GM21515 (cell line): ENCODE results near the gene SORCS2.

Experiments
- ATAC-seq: cut with Tn5 transposase; IDR thresholded peaks from one replicate; pipeline ENCODE4 v1.9.1; 2021; ENCODE audit not compliant: unreplicated experiment

The SORCS2 gene

DNA sequence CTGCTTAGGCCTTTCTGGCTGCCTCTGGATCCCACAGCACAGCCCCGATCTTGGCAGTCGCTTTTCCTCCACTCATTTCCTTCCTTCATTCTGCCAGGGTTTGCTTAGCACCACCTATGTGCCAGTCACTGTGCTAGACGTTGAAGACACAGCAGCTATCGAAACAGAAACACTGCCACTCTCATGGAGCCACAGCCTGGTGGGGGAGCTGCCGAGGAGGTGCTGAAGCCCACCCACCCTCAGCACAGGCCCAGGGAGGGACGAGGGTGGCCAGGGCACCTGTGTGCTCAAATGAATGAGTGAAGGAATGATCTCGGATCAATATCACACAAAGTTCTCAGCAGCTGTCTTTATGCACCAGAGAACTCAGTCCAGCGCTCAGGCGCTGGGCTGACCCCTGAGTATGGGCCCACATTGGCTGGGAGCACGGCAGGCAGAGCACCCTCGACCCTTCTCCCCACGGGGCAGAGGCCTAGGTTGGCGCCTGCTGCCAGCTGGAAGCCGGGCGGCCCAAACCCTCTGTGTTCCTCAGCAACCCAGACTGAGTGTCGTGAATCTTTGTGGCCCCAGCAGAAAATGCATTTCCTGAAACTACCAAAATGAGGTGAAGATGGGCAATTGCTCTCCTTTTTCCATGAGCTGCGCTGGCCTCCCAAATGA, 108.9 kb downstream of the SORCS2 start:
- ATAC-seq, result no peak

DNA sequence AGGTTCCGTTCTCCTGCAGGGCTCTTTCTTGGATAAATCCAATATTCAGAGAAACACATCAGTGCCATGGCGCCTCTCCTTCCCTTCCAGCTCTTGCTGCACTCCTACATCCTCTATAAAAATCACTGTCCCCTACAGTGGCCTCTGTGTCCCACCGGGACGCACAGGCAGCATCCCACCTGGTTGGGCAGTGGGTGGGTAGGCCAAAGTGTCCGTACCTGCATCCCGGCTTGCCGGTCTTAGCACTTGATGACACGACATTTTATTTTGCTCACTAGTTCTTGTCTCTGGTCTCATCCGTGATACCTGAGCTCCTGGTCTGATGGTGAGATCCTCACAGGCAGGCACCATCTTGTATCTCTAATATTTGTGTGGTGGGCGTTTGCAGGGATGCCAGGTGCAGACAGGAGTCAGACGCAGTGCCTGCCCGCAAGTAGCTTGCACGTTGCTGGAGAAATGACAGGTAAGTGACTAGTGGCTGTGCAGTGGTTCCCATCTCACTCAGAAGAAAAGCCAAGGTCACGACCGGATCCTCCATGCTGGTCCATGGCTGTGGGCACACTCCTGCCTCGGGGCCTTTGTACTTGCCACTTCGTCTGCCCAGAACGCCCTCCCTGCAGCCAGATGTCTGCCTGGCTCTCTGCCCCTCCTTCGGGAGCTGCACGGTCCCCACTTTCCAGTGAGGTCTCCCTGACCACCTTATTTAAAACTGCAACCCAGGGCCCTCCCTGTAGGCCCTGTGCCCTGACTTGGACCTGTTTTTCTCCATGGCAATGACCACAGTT, 109.7 kb downstream of the SORCS2 start:
- no peak for ATAC-seq

DNA sequence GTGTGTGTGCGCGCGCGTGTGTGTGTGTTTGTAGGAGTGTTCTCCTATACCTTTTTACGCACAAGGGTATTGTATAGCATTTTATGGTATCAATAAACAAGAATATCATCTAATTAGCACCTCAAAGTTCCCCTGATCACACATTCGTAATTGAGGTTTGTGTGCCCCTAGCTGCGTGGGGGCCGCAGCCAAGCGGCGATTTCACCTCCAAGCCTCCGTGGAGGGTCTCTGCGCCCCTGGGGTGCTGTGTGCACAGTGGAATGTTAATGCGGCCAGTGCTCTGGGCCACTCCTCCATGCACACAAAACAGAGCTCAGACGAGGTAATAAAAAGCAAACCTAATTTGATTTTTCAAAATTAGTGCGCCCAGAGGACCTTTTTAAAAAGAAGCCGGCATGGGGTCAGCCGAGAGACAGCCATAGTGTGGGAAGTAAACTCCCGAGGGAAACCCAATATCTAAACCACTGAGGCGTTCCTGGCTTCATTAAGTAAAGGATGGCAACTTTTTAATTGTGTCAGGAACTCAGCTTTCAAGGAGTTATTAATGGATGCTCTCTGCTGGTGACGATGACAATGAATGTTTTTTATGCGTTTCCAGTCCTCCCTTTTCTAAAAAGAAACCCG, 110.6 kb downstream of the SORCS2 start:
- ATAC-seq, result no peak

DNA sequence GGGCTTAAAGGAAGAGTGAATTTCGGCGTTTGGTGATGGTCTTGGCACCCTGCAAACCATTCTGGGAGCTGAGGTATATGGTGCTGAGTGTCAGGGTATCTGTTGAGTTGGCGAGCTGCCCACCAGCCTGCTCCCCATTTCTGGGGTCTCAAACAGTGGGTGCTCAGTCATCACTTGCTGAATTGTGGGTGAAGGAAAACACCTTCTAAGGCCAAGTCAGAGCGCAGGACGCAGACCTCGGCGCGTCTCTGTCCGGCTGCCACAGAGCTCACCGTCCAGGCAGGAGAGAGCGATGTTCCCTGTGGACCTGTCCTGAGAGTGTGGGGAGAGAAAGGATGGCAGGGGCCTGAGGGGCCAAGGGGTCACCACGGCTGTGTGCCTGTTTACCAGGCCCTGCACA, 111.2 kb downstream of the SORCS2 start:
- ATAC-seq, result no peak

DNA sequence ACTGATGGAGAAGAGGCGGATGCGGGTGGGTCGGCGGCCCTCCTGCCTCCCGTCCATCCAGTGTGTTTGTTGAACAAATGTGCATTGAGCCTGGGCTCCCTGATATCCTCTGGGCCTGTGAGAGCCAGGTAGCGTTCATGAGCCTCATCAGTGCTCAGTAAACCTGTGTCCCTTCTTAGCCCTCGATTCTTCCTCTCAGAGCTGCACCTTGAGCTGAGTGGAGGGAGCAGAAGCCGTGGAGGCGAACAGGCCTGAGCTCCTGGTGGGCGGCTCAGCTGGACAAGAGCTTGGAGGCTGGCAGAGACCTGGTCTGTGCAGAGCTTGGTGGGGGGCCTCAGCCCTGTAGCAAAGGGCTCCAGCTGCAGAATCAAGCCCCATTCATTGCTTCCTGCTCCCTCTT, 112.1 kb downstream of the SORCS2 start:
- ATAC-seq, result no peak

DNA sequence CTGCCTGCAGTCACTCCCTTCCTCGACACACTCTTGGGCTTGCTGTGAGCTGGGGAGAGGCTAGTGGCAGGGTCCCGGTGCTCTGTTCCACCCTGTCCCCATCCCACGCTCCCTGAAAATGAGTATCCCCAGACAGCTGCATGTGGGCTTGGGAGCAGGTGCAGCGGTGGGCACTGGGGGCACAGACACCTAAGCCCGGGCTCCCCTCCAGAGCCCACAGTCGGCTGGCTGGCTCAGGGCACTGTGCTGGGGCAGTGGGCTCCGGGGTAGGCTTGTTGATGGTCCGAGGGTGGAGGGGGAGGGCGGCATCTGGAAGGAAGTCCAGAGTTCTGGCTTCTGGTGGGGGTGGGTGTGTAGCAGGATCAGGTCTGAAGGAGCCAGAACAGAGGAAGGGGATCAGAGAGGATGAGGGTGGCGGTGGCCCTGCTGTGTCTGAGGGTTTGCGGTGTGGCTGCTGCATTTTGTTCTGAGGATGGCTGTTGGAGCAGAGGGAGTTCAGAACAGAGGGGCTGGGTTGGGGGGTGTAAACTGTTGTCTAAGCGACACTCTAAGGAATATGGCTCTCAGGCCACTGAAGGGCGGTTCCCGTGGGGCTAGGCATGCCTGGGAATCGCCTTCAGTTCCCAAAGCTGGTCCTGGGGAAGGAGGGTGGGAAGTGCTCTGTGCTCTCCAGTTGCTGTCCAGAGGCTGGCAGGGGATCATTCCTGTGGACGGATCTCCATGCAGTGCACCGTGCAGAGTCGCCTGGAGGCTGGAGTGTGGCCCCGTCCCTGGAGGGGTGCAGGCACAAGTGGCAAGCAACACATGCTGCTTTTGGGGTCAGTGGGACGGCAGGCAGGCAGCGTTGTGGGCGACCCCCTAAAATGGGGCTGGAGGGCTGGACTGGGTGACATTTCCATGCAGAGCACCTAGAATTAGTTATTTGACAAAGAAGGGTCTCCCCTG, 114.0 kb downstream of the SORCS2 start:
- ATAC-seq, result no peak

DNA sequence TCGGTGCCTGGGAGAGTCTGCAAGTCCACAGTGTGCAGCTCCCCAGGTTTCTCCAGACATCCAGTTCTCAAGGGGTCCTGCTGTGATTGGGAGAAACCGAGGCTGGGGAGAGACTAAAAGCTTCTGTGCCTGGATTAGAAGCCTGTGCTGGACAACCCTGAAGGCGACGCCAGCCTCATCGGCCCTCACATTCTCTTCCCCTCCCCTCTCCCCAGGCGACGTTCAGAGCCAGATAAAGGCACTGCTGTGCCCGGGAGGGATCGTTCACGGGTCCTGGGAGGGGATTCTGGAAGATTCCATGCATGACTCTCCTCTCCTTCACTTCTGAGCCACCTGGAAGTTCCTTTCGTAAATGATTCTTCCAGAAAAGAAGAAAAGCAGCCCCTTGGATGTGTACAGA, 114.6 kb downstream of the SORCS2 start:
- no peak for ATAC-seq

DNA sequence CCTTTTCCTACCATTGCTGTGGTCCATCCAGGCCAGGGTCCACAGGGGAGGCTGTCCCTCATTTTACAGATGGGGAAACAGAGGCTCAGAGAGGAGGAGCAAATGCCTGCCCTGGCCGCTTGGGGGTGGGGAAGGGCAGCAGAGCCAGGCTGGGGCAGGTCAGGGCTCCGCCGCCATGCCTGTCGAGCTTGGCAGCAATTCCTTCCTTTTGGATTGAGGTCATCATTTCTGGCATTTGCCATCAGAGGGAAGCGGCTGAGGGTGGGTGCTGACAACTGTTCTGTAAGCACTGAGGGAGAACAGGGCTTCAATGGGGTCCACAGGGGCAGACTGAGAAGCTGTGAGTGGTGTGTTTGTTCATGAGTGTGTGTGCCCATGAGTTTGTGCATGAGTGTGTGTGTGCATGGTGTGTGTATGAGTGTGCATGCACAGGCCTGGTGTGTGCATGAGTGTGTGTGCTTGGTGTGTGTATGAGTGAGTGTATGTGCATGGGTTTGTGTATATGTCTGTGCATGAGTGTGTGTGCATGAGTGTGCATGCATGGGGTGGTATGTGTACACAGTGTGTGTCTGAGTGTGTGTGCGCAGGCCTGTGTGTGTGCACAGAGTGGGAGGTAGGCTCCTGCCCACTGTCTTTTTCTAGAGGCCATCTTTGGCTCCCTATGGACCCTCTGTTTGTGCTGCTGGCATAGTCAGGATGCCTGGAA, 115.2 kb downstream of the SORCS2 start:
- no peak for ATAC-seq

DNA sequence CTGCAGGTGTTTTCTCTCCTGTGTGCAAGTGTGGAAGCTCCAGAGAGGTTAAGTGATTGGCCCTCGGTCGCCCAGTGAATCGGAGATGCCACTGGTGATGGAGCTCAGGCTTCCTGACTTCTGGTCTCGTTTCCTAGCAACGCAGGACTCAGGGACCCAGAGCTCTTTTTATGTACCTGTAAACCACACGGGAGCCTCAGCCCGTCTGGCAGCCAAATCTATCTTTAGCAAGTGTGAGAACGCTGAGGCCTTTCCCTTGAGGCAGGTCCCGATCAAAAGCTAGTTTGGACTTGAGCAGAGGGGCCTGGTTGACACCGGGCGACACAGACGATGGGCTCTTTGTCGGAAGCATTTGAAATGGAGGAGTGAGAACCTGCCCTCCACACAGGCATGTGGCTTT, 116.8 kb downstream of the SORCS2 start:
- ATAC-seq, result no peak

DNA sequence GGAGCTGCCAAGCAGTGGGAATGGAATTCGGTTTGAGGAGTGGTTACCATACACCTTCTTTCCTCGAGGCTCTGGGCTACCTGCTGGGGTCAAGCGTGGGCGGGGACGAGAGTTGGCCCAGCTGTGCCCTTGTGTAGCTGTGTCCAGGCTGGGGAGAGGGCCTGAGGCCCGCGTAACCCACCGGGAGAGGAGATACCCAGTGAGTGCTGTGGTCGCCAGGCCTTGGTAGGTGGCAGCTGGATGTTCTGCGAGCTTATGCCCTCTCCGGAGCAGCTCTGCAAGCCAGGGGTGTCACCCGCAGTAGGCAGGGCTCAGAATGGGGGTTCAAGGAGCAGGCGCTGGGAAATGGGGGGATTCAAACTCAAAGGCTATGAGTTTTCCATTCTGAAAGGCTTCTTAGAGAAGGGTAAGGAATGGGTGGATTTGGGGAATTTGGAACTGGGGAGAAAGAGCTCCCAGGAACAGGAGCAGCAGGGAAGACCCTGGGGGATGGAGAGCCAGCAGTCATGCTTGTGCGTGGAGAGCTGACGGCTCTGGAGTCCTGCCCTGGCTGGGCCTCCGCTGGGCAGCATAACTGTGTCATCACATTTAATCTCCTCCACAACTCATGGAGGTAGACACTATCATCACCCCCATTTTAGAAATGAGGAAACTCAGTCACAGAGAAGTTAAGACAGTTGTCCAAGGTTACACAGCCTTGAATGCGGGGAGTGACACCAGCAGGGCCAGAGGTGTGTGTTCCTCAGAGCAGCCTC, 117.5 kb downstream of the SORCS2 start:
- no peak for ATAC-seq

DNA sequence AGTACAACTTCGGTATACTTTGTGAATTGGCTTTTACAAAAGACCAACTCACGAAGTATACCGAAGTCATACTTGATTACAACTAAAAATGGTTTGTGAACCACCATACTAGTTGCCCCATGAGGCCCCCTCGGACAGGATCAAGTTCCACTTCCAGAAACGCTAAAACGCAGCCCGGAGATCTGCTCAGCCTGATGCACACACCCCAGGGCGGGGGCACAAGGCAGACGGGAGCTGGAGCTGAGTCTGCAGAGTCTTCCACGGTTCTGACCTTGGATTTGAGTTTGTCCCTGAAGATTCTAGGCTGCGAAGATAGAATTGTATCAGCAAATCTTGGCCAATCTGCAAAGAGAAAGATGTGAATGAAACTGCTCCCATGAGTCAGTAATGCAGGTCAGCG, 118.1 kb downstream of the SORCS2 start:
- ATAC-seq, result no peak

DNA sequence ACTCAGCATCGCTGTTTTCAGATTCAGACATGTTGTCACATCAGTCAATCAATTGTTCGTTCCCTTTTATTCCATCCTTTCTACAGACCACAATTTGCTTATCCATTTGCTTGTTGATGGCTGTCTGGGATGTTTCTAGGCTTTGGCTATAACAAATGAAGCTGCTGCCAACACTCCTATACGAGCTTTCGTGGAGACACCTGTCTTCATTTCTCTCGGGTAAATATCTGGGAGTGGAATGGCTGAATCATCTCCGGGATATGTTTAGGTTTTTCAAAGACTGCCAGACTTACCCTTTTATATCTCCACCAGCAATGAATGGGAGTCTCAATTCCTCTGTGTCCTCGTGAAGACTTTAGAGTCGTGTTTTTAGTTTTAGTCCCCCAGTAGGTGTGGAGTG, 118.9 kb downstream of the SORCS2 start:
- no peak for ATAC-seq

DNA sequence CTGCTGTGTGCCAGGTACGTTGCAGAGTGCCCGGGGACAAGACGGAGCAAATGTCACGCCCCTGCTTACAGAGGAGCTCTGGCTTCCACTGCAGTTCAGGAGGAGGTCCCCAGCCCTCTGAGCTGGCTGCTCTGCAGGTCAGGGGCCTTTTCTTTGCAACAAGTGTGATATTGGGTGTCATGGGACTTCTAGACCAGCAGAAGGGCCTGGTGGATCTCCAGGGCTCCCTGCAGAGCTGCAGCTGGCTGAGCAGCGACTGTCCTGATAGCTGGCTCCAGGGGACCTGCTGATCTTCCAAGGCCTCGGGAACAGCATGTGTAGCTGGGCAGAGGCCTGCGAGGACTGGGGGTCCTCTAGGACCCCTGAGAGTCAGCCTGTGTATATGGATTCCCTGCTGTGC, 120.4 kb downstream of the SORCS2 start:
- no peak for ATAC-seq

DNA sequence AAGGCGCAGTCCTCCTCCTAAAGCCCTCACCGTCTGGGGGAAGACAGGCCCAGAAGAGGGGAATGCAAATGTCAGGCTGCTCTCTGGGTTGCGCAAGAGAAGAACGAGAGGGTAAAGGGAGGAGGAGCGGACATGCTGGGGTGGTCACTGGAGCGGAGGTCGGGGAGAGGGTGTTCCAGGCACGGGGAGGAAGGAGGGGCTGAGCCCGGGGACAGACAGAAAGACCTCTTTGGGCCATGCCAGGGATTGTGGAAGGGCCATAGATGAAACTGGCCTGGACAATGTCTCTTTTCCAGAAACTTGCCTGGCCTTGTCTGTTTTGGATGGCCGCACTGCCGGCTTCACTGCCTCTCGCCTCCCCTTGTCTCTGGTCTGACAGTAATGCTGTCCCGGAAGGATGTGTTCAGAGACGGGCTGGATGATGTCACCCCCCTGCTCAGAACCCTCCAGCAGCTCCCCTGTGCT, 121.0 kb downstream of the SORCS2 start:
- no peak for ATAC-seq

DNA sequence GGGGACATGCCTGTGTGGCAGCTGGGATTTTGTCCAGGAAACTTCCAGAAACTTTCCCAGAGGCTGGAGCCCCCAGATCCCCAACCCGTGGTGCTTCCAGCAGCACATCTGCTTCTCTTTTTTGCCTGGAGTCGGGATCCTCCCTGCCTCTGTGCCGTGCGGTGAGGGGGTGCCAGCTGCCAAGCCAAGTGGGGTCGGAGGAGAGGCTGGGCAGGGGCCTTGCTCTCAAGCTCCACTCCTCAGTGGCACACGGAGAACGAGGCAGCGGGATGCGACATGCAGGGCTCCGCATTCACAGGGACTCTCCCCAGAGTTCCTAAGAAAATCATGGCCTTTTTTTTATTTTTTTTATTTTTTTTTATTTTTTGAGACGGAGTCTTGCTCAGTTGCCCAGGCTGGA, 121.7 kb downstream of the SORCS2 start:
- ATAC-seq, result no peak

DNA sequence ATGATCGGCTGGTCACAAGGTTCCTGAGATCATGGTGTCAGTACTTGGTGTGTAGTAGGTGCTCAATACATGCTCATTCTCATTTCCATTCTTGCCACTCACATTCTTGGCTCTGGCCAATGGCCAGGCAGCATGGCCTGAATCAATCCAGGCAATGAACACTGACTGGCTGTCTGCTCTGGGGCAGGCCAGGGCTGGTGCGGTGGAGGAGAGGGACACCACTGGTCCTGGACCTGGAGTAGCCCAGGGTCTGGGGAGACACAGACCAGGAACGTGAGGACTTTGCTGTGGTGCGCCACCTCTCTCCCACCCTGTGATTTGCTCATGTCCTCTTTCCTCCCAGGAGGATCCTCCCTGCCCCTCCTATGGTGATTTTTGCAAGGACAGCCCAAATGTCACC, 122.9 kb downstream of the SORCS2 start:
- no peak for ATAC-seq

DNA sequence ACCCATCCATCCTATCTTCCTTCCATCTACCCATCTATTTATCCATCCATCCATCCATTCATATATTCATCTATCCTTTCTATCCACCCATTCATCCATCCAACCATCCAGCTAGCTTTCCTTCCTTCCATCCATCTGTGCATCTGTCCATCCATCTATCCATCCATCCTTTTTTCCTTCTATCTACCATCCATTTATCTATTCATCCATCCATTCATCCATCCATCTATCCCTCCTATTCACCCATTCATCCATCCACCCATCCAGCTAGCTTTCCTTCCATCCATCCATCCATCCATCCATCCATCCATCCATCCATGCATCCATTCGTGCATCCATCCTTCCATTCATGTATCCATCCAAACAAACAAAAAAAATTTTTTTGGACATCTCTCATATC, 123.6 kb downstream of the SORCS2 start:
- ATAC-seq, result no peak

DNA sequence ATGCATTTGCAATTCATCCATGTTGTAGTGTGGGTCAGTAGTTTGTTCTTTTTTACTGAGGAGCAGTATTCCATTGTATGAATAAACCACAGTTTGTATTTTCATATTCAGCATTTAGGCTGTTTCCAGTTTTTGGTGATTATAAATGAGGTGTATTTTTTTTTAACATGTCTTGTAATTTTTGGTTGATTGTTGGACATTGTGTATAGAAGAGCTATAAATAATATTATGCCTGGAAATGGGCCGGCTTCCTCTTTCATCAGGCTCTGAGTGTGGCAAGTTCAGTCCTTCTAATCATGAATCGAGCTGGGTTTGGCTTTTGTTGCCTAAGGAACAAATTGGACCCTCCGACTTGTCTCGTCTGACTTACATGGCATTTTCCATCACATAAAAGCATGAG, 126.7 kb downstream of the SORCS2 start:
- ATAC-seq, result no peak

DNA sequence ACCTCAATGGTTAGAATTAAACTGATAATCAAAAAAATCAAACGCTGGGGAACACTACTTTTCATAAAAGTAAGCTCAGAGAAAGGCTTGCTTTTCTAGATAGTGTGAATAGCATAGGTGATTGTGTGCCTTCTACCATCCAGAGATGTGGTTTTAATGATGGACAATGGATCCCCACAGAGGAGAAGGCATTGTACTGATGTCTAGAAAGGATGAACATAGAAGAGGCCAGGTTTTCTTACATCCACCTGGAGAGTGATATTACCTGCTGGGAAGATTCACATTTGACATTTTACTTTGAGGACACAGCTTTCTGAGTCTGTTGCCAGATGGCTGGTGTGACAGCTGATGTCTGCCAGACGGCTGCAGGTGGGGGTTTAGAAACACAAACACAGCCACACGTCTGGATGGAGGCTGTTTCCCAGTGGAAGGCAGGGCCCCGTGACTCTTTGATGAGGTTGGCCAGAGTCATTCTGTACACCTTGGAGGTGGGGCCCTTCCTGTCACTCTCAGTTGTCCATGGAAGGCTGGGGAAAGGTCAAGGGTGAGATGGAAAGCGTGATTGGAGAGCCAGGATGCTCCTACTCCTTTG, 128.0 kb downstream of the SORCS2 start:
- ATAC-seq, result no peak
